Glutamatergic neuron (in vitro differentiated cells): ENCODE data around the gene SLC13A4. TPM values are rescaled to one million over a fixed set of nuclear protein-coding genes. Genes with fewer than 3 reads are reported as not detected.

Experiments used
- DNase-seq: peaks from one replicate; pipeline ENCODE4 v3.0.0; 2022
- H3K27ac Mint-ChIP-seq: one replicate; pipeline ENCODE4 v1.8.0; 2020; ENCODE audit warnings: mild to moderate bottlenecking, mixed read lengths, inconsistent platforms; ENCODE audit not compliant: unreplicated experiment
- H3K27me3 Mint-ChIP-seq: one replicate; pipeline ENCODE4 v1.8.0; 2020; ENCODE audit warnings: mild to moderate bottlenecking, moderate library complexity, mixed read lengths, inconsistent platforms; ENCODE audit not compliant: unreplicated experiment
- H3K36me3 Mint-ChIP-seq: one replicate; pipeline ENCODE4 v1.8.0; 2020; ENCODE audit warnings: mild to moderate bottlenecking, mixed read lengths, inconsistent platforms; ENCODE audit not compliant: unreplicated experiment
- H3K4me1 Mint-ChIP-seq: one replicate; pipeline ENCODE4 v1.8.0; 2020; ENCODE audit warnings: mild to moderate bottlenecking, low read depth, mixed read lengths, inconsistent platforms; ENCODE audit not compliant: unreplicated experiment
- H3K4me3 Mint-ChIP-seq: one replicate; pipeline ENCODE4 v1.8.0; 2020; ENCODE audit warnings: mild to moderate bottlenecking, mixed read lengths, inconsistent platforms; ENCODE audit not compliant: unreplicated experiment
- H3K9me3 Mint-ChIP-seq: one replicate; pipeline ENCODE4 v1.8.0; 2020; ENCODE audit warnings: mild to moderate bottlenecking, moderate library complexity, mixed read lengths, inconsistent platforms; ENCODE audit not compliant: unreplicated experiment
- total RNA-seq: library from RNA; stranded (reverse); fragmentation: NEBNext Ultra II Directional; extraction: Animal tissue kit (Norgen Biotek cat#: 25700); gene quantifications from one replicate; pipeline ENCODE4 v1.2.1, GENCODE V29; 2021; ENCODE audit not compliant: unreplicated experiment
- TF ChIP-seq, protein P1 (sequence below): fragments of 200-600 bp; sonication (generic); IDR thresholded peaks from one replicate; pipeline ENCODE4 v1.5.0; 2021; ENCODE audit not compliant: partially characterized antibody, unreplicated experiment

SLC13A4 gene
- total RNA-seq, 1 donor from 2014 or later, result not detected

DNA sequence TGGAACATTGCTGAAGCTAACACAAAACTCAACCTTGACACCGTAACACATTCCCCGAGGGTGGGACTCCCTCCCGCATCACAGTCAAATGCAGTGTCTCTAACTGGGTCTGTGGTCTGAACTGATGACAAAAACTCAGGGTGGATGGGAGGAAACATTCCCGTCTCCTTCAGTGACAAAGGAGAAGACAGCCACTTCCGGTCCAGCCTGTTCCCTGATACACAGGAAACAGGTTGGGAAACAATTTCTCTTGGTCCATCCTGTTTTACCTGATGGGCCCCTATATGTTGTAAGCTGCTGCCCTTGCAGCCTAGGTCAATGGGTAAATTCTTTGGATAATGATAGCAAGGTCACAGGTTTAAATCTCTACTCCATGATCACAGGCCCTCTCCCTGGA lies 20.4 kb downstream of the SLC13A4 start:
- peaks cover under 1% of the 10 kb centered on the region for H3K4me1 Mint-ChIP-seq
- H3K36me3 Mint-ChIP-seq, result no peaks in the 10 kb centered on the region
- TF ChIP-seq, protein P1, sequence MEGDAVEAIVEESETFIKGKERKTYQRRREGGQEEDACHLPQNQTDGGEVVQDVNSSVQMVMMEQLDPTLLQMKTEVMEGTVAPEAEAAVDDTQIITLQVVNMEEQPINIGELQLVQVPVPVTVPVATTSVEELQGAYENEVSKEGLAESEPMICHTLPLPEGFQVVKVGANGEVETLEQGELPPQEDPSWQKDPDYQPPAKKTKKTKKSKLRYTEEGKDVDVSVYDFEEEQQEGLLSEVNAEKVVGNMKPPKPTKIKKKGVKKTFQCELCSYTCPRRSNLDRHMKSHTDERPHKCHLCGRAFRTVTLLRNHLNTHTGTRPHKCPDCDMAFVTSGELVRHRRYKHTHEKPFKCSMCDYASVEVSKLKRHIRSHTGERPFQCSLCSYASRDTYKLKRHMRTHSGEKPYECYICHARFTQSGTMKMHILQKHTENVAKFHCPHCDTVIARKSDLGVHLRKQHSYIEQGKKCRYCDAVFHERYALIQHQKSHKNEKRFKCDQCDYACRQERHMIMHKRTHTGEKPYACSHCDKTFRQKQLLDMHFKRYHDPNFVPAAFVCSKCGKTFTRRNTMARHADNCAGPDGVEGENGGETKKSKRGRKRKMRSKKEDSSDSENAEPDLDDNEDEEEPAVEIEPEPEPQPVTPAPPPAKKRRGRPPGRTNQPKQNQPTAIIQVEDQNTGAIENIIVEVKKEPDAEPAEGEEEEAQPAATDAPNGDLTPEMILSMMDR, result no peak
- no peak overlapping the region for H3K4me3 Mint-ChIP-seq
- no peak overlapping the region for H3K27ac Mint-ChIP-seq
- H3K9me3 Mint-ChIP-seq, result peaks cover 3% of the 10 kb centered on the region
- H3K27me3 Mint-ChIP-seq, result peaks cover 2% of the 10 kb centered on the region
- no peak for DNase-seq

DNA sequence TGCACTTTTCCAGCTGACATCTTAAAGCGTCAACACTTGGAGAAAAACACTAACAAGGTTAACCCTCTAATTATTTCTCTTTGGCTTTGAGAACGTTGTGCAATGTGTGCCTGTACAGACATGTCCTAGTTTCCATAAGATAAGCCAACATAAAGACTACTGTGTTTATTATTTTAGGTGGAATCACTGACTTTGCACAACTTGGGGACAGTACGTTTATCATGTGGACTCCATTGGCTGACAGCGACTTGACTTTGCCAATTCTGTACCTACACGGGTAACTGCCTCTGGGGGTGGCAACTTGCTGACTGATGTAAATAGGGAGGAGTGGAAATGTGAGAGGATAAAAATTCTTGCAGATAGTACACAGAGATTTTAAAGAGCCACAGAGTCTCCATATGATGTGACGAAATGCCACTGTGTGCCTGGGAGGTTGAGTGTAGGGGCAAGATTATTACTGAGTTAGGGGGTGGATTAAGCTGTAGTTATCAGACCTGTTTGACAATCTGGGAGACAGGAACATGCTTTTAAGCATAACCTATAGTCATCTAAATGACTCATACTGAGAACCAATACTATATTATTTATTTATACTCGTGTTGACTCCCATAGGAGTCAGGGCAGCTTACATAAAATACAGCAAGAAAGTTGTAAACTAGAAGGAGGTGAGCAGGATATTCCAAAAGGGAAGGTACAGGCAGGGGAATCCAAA lies 21.0 kb downstream of the SLC13A4 start:
- no peaks in the 10 kb centered on the region for H3K4me1 Mint-ChIP-seq
- peaks cover 3% of the 10 kb centered on the region for H3K9me3 Mint-ChIP-seq
- H3K27ac Mint-ChIP-seq, result no peak overlapping the region
- H3K36me3 Mint-ChIP-seq, result no peaks in the 10 kb centered on the region
- H3K4me3 Mint-ChIP-seq, result no peak overlapping the region
- no peak for DNase-seq
- TF ChIP-seq, protein P1, result no peak
- peaks cover 2% of the 10 kb centered on the region for H3K27me3 Mint-ChIP-seq

DNA sequence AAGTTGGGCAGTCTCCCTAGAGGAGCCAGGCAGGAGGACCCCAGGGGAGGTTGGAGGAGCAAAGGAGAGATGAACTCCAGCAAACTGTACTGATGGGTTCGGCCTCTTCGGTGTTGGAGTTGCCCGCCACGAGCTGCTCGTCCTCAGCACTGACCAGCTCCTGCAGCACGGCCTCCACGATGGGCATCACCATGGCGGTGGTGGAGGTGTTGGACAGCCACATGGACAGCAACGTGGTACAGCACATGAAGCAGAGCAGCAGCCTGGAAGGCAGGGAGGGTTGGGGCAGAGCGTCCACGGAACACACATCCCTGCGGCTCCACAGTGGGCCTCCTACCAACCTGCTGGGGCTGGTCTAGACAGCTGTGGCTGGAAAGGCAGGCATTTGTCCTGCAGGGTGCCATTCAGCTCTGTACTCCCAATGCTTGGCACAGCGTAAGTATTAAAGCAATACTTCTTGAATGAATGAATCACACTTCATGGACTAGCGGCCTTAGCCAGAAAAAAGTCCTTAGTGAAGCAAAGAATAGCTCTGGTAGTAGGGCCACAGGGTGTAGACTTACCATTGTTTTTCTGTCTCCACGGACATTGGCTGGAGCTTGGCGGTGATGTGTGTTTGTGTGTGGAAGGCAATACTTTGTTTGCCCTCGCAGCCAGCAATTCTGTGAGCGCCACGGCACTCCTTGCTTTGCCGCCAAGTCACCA lies 21.8 kb downstream of the SLC13A4 start:
- Mint-ChIP-seq H3K4me1 (no peaks in the 10 kb centered on the region), H3K4me3 (no peak overlapping the region), H3K36me3 (no peaks in the 10 kb centered on the region), H3K27ac (no peak overlapping the region), H3K27me3 (peaks cover 2% of the 10 kb centered on the region), H3K9me3 (peaks cover 3% of the 10 kb centered on the region)
- TF ChIP-seq, protein P1, result no peak
- no peak for DNase-seq

DNA sequence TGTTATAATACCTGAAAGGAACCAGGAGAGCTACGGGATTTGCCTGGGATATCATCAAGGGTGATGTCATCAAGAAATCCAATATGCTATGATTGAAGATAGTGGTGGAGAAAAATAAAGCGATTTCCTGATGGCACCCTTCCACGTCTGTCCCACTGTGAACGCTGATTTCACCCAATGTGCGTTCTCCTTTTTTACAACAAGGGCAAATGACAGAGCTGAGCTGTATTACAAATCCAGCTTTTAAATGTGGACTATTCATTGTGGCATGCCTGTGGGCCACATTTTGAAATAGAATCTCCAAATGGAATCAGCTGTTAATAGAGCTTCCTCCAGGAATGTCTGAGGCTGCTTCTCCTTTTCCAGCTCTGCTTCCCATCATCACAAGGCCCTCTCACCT lies 23.3 kb downstream of the SLC13A4 start:
- Mint-ChIP-seq H3K36me3 (peaks cover 5% of the 10 kb centered on the region), H3K4me1 (no peaks in the 10 kb centered on the region), H3K4me3 (no peak overlapping the region), H3K27ac (no peak overlapping the region), H3K9me3 (peaks cover 3% of the 10 kb centered on the region), H3K27me3 (no peaks in the 10 kb centered on the region)
- no peak for DNase-seq
- TF ChIP-seq, protein P1, result no peak

DNA sequence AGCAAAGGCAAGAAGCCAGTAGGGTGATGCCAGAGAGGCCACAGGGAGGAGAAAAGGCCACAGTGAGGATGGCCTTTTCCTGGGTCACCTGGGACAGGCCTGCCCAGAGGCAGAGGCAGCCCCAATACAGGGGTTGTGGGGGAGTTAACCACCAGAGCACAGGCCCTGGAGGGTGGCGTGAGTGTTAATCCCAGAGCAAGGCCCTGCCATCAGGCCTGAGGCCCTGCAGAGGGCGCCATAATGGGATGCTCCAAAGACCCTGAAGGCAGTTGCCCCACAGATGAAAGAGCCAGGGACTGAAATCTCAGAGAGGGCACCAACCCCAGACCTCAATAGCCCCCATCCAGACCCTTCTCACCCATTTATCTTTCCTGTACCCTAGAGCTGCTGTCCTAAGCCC lies 23.9 kb downstream of the SLC13A4 start:
- Mint-ChIP-seq H3K4me1 (no peaks in the 10 kb centered on the region), H3K27me3 (no peaks in the 10 kb centered on the region), H3K36me3 (peaks cover 5% of the 10 kb centered on the region), H3K4me3 (no peak overlapping the region), H3K9me3 (peaks cover 2% of the 10 kb centered on the region), H3K27ac (no peak overlapping the region)
- peak; percentile 34 for DNase-seq
- TF ChIP-seq, protein P1, result no peak
